Uterus (tissue), 2 donors: ENCODE data around the gene CBARP.

ENCODE experiments used
- CTCF ChIP-seq, 4 experiments: fragments of 200-600 bp in 2 of 4; fragments of 450-650 bp in 2 of 4; sonication (generic) in 2 of 4; IDR thresholded peaks; one replicate each; pipeline ENCODE4 v1.5.1; 2016 to 2019; ENCODE audit warnings: antibody characterized with exemption in 4 of 4, mild to moderate bottlenecking in 2 of 4, moderate library complexity in 1 of 4
- POLR2A ChIP-seq, 2 donors: fragments of 450-650 bp; IDR thresholded peaks; one replicate each; pipeline ENCODE4 v1.6.1; 2016; ENCODE audit warnings: antibody characterized with exemption in 2 of 2, mild to moderate bottlenecking in 1 of 2, moderate library complexity in 1 of 2

- TF ChIP-seq CTCF (IDR thresholded peaks at IDR 0.05) = no peak
- peak; percentile 50 to 95 for TF ChIP-seq POLR2A (IDR thresholded peaks at IDR 0.05)
Measured at GRCh38 chr19:1260749-1261537, 23.1 kb upstream of the CBARP start.
